Measurements from ENCODE around the gene SLC30A3. TPM values are rescaled to one million over a fixed set of nuclear protein-coding genes. Genes with fewer than 3 reads are reported as not detected.

The SLC30A3 gene
- total RNA-seq, 2 donors from 2014 or later = 1.5 to 2.8 TPM

- Mint-ChIP-seq H3K9me3 (no peaks in the 10 kb centered on the region), H3K27ac (no peak within 1 kb of the TSS), H3K4me3 (peak within 1 kb of the TSS; percentile 35), H3K27me3 (ENCODE audit: insufficient read depth) (peaks cover 53% of the 10 kb centered on the region), H3K4me1 (peaks cover 2% of the 10 kb centered on the region), H3K36me3 (ENCODE audit: low read depth) (peaks cover 9% of the 10 kb centered on the region)
- Histone ChIP-seq H3K4me3 (ENCODE audit: low read length) (peak within 1 kb of the TSS; percentile 36), H3K9ac (ENCODE audit: extremely low read depth, low read length, poor library complexity, severe bottlenecking) (no peak within 1 kb of the TSS), H3K27me3 (ENCODE audit: control insufficient read depth, insufficient read depth, low read length, poor library complexity, severe bottlenecking) (peaks cover 57% of the 10 kb centered on the region), H3K9me3 (ENCODE audit: control insufficient read depth, low read length) (no peaks in the 10 kb centered on the region), H3K27ac (ENCODE audit: low read depth, low read length) (no peak within 1 kb of the TSS), H3K36me3 (ENCODE audit: control insufficient read depth, insufficient read depth, low read length) (no peaks in the 10 kb centered on the region), H3K4me1 (ENCODE audit: control insufficient read depth, insufficient read depth, low read length) (peaks cover 6% of the 10 kb centered on the region)
- no peak for TF ChIP-seq CTCF (conservative IDR thresholded peaks at IDR 0.05)
- peak; percentile 92 for DNase-seq
- 14 to 17% methylated on average over 19 to 25 of the region's 25 CpGs for WGBS, 2 experiments (ENCODE audit: insufficient coverage in 1 of 2, insufficient read length in 1 of 2)
These were observed 45.6 kb upstream of the SLC30A3 start, which contains the start of gene UCN for GRCh38 chr2:27308359-27308881. Gene UCN (minus strand): TSS chr2:27308445. CDS start chr2:27307895, 550 bp downstream.

GRCh38 chr2:27307545-27308358, 44.9 kb upstream of the SLC30A3 start:
- peaks cover 57% of the 10 kb centered on the region for H3K27me3 ChIP-seq (ENCODE audit: control insufficient read depth, insufficient read depth, low read length, poor library complexity, severe bottlenecking)
- Mint-ChIP-seq H3K27me3 (ENCODE audit: insufficient read depth) (peaks cover 53% of the 10 kb centered on the region), H3K36me3 (ENCODE audit: low read depth) (peaks cover 9% of the 10 kb centered on the region), H3K9me3 (no peaks in the 10 kb centered on the region), H3K4me1 (peaks cover 2% of the 10 kb centered on the region), H3K4me3 (peak overlapping the region; percentile 35), H3K27ac (no peak overlapping the region)
- H3K36me3 ChIP-seq (ENCODE audit: control insufficient read depth, insufficient read depth, low read length) = no peaks in the 10 kb centered on the region
- TF ChIP-seq CTCF (conservative IDR thresholded peaks at IDR 0.05) = no peak
- peak overlapping the region; percentile 36 for H3K4me3 ChIP-seq (ENCODE audit: low read length)
- DNase-seq = peak; percentile 74
- 5% methylated on average over 35 to 75 of the region's 75 CpGs for WGBS, 2 experiments (ENCODE audit: insufficient coverage in 1 of 2, insufficient read length in 1 of 2)
- H3K27ac ChIP-seq (ENCODE audit: low read depth, low read length) = no peak overlapping the region
- peaks cover 6% of the 10 kb centered on the region for H3K4me1 ChIP-seq (ENCODE audit: control insufficient read depth, insufficient read depth, low read length)
- no peak overlapping the region for H3K9ac ChIP-seq (ENCODE audit: extremely low read depth, low read length, poor library complexity, severe bottlenecking)
- H3K9me3 ChIP-seq (ENCODE audit: control insufficient read depth, low read length) = no peaks in the 10 kb centered on the region

GRCh38 chr2:27307287-27307544, 44.4 kb upstream of the SLC30A3 start:
- 19 to 24% methylated on average over 8 to 14 of the region's 14 CpGs for WGBS, 2 experiments (ENCODE audit: insufficient coverage in 1 of 2, insufficient read length in 1 of 2)
- DNase-seq = no peak
- peaks cover 6% of the 10 kb centered on the region for H3K4me1 ChIP-seq (ENCODE audit: control insufficient read depth, insufficient read depth, low read length)
- no peak overlapping the region for H3K9ac ChIP-seq (ENCODE audit: extremely low read depth, low read length, poor library complexity, severe bottlenecking)
- peak overlapping the region; percentile 35 for H3K4me3 ChIP-seq (ENCODE audit: low read length)
- H3K27ac ChIP-seq (ENCODE audit: low read depth, low read length) = no peak overlapping the region
- peaks cover 2% of the 10 kb centered on the region for H3K4me1 Mint-ChIP-seq
- no peaks in the 10 kb centered on the region for H3K36me3 ChIP-seq (ENCODE audit: control insufficient read depth, insufficient read depth, low read length)
- no peaks in the 10 kb centered on the region for H3K9me3 Mint-ChIP-seq
- peak overlapping the region; percentile 29 for H3K4me3 Mint-ChIP-seq
- H3K27me3 ChIP-seq (ENCODE audit: control insufficient read depth, insufficient read depth, low read length, poor library complexity, severe bottlenecking) = peaks cover 57% of the 10 kb centered on the region
- H3K36me3 Mint-ChIP-seq (ENCODE audit: low read depth) = peaks cover 9% of the 10 kb centered on the region
- peaks cover 51% of the 10 kb centered on the region for H3K27me3 Mint-ChIP-seq (ENCODE audit: insufficient read depth)
- H3K27ac Mint-ChIP-seq = no peak overlapping the region
- no peak for TF ChIP-seq CTCF (conservative IDR thresholded peaks at IDR 0.05)
- no peaks in the 10 kb centered on the region for H3K9me3 ChIP-seq (ENCODE audit: control insufficient read depth, low read length)
